CD4-positive, alpha-beta T cell treated with Interleukin-6 at 100 ng/mL for 8 hours (primary cell): Measurements from ENCODE around the gene GLS.
"Not testable (repeated sequence)": the region's sequence is repeated elsewhere in the genome, so short reads cannot be mapped to it uniquely, and the experiment has no call there.

ENCODE experiments used
- DNase-seq: peaks from one replicate; pipeline ENCODE4 v3.0.0-alpha.2; 2020; ENCODE audit warnings: mixed read lengths, low spot score

GLS gene

DNA sequence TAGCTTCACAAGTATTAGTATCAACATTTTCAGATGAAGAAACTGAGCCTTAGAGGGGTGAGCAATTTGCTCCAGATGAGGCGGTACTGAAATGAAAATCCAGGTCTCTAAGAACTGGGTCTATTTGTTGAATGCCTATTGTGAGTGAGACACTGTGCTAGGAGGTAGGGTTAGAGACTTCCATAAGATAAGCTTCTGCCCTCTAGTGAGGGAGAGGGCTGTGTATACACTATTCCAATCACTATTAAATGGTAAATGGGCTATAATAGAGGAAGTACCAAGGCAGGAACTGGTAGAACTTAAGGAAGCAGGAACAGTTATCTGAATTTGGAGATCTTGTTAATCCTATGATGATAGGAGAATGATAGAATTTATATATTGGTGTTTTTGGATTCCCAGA is 23.6 kb upstream of the GLS start:
- no peak for DNase-seq

DNA sequence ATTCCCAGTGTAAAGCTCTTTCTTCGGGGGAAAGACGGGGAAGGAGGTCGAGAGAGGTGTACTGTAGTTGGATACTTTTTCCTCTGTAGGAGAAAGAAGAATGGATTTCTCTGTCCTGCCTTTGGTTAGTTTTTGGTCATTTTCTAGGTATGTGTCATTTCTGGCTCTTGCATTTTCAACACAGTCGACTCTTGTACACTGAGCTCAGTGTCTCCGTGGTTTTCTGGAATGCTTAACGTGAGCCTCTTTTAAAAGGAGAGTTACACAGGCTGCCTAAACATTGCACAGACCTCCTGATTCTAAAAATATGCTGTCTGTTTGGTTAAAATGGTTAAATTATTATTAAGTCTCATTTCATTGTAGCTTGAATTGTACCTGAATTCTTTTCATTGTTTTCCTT is 21.8 kb upstream of the GLS start:
- DNase-seq: no peak

DNA sequence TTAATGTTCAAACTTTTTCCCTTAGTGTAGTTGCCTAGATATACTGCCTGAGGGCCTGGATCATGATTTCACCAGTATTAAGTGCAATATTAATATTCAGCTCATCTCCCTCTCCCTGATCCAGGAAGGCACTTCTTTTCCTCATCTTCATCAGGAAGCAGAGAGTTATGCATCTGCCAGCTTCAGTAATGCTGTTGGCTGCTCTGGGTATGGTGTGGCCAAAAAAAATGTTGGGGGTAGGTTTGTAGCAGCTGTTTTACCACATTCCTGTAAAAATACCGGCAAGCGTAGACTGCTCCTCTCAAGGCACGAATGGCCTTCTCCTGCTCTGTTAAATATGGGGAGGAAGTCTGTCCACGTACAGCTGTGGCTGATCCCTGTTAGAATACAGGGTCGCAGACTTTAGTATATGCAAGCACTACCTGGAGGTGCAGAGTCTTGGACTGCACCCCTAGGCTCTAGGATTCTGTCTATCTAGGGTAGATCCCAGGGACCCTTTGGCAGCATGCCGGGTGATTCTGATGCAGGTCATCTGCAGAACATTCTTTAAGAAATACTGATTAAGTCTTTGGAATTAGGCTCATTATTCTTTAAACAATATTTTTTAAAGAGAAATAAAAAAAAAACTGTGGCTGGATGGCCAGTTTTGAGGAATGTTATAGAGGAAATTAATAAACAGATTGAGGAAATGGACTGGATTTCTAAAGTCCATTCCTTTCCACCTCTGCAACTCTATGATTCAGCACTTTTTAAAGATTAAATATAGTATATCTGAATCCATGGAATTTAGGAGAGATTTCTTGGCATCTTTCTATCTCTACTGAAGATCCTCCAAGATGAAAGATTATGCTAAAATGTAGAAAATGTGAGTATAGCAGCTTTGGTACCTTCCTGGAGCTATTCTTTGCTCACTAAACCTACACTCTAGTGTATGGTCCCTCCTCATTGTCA is 21.0 kb upstream of the GLS start:
- no peak for DNase-seq

DNA sequence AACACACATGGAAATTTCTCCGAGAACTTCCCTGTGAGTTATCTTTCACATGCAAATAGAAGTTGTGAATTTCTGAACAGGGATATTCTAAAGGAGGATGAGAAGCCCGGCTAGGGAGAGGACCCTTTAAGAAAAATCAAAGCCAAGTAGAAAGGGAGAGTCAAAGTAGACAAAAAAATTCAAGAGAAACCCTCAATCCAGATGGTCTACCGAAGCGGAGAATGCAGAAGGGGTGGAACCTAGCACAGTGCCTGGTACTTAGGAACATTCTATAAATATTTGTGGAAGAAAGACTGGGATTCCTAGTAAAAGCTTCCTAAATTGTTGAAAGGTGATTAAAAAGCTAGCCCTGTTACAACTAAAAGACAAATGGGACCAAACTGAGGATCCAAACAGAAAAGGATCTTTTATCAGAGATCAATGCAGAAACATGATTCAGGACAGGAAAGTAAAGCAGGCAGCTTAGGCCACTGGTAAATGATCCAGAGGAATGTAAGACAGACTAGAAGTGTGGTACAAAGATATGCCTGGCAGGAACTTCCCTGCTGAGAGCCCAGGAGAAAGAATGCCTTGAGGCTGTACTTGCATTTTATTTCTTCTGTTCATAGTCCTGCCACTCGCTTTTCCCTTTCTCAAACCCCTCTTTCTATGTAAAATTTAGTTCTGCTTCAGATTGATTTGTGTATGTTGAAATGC is 19.5 kb upstream of the GLS start:
- DNase-seq: no peak

DNA sequence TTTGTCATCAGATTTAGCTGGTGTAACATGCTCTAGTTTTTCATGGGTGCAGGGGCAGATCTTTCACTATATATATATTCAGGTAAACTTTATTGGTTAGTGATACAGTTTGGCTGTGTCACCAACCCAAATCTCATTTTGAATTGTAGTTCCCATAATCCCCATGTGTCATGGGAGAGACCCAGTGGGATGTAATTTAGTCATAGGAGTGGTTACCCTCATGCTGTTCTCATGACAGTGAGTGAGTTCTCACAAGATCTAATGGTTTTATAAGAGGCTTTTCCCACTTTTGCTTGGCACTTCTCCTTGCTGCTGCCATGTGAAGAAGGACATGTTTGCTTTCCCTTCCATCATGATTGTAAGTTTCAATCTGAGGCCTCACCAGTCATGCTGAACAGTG is 18.5 kb upstream of the GLS start:
- DNase-seq: not testable (repeated sequence)

DNA sequence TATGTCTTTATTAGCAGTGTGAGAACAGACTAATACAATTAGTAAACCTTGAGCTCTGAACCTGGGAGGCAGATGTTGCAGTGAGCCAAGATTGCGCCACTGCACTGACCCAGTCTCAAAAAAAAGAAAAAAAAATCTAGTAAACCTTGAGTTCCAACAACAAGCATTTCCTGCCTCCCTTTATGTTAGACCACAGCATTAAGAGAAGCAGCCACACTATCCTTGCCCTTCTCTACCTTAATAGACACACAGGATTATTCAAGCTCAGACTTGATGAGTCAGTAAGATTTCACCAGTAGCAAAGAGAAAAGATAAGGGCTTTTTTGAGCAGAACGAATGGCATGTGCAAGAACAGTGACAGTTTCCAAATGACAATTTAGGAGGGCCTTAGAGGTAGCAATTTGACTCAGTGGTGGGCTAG is 18.0 kb upstream of the GLS start:
- no peak for DNase-seq

DNA sequence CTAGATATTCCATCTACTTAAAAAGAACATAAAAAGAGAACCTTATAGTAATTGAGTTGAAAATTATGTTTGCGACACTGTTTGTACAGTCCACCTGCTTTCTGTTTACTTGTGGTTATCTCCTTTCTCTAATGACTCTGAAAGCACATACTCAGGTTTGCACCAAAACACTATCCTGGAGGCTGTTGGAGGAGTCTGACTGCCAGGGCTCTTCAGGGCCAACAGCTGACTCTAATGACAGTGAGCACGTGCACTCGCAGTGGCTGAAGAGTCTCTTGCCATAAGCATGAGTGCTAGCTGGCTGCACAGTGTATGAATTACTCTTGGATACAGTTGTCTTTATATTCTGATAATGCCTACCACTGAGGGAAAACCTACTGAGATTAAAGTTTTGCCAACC is 16.7 kb upstream of the GLS start:
- no peak for DNase-seq

DNA sequence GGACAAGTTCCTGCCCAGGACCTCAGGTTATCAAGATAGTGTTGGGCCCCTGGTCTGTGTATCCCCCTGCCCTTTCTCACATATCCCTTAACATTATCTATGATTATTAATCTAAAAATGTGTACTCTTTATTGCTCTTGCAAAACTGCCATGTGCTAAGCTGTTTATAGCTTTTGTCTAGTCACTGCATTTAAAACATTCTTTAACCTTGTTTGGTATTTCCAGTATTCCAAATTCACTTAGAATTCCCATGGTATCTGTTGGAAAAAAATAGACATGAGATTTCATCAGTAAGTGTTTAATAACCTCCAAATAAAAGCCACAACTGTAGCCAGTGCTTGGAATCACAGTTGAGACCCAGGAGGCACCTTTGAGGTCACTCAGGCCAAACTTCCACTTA is 16.2 kb upstream of the GLS start:
- no peak for DNase-seq

DNA sequence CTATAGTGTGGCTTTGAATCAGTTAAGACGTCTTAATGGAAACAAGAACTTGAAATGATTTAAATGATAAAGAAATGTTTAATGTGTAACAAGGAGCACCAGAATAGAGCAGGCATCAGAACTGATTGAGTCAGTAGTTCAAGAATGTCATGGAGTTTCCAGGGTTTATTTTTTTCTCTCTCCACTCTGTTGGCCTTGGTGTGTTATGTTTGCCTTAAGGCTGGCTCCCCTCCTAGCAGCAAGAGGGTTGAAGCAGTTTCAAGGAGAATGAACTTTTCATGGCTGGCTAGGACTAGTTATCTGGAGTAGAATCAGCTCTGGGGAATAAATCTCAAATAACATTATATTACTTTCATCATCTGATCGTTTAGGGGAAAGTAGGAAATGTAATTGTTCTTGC is 13.4 kb upstream of the GLS start:
- DNase-seq: no peak

DNA sequence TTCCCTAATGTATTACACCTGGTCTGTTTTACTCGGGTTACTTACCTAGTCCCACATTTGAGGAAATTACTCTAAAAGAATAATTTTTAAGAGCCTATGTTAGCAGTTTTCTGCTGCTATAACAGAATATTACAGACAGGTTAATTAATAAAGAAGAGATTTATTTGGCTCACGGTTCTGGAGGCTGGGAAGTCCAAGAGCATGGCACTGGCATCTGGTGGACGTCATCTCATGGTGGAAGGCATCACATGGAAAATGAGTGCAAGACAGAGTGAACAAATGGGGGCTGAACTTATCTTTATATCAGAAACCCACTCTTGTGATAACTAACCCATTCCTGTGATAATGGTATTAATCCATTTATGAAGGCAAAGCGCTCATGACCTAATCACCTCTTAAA is 12.8 kb upstream of the GLS start:
- DNase-seq: no peak

DNA sequence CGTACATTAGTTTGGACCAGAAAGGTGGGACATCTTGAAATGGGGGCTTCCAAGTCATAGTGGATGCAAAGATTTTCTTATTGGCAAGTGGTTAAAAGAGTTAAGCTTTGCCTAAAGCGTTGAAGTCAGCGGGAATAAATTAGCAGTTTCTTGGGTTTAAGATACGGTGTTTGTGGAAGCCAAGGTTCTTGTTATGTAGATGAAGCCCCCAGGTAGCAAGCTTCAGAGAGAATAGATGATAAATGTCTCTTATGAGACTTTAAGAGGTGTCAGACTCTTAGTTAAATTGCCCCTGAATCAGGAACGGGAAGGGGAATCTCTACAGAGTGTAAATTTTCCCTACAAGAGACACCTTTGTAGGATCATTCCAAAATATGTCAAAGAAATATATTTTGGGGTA is 10.9 kb upstream of the GLS start:
- DNase-seq: no peak

DNA sequence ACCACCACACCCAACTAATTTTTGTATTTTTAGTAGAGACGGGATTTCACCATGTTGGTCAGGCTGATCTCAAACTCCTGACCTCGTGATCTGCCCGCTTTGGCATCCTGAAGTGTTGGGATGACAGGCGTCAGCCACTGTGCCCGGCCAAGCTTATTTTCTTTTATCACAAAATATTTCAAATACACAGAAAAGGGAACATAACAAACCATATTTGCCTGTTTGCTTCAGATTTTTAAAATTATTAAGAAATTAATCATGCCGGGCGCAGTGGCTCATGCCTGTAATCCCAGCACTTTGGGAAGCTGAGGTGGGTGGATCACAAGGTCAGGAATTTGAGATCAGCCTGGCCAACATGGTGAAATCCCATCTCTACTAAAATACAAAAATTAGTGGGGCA is 7.2 kb upstream of the GLS start:
- not testable (repeated sequence) for DNase-seq

DNA sequence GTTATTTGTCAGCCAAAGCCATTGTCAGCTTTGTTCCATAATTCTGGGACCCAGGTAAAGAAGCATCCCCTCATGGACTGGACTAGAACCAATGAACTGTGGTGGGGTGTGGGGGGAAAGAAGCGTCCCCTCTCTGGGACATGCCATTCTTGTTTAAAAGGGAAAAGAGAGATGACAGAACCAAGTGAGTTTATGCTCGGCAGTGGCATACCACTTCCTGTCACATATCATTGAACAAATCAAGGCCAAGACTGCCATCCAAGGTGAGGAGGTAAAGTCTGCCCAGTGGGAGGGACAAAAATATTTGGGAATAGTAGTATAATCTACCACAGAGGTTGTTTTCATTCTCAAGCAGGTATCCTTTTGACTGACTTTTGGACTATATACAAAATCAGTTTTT is 4.7 kb upstream of the GLS start:
- peak; percentile 47 for DNase-seq

DNA sequence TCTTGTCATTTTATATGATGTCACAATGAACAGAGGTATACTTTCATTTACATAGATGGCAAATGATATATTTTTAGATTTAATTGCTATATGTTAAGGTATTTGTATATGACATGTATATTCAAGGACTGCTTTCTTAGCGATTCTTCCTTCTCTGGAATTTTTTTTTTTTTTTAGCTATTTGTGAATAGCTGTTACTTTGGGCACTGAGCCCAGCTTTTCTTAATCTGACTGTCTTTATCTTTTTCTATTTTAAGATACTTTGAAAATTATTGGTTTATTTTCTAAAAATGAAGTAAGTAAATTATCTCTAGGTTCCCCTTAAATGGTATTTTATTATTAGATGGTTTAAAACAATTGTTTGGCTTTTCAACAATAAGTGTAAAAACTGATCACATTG is 4.0 kb upstream of the GLS start:
- DNase-seq: no peak

DNA sequence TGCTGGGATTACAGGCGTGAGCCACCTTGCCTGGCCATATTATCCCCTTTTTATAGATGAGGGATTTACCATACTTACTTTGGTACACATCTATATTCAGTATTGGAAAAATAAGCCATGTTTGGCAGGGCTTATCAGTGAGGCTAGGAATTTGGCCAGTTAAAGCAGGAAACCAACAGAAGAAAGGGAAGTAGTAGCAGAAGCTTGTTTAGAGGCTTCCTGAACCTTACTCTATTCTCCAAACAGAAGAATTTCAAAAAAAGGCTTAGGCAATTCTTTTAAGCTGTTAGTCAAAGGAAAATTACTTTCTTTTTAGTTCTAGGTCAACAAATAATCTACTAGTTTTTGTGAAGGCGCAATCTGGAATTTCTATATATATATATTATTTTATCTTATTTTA is 3.2 kb upstream of the GLS start:
- no peak for DNase-seq

DNA sequence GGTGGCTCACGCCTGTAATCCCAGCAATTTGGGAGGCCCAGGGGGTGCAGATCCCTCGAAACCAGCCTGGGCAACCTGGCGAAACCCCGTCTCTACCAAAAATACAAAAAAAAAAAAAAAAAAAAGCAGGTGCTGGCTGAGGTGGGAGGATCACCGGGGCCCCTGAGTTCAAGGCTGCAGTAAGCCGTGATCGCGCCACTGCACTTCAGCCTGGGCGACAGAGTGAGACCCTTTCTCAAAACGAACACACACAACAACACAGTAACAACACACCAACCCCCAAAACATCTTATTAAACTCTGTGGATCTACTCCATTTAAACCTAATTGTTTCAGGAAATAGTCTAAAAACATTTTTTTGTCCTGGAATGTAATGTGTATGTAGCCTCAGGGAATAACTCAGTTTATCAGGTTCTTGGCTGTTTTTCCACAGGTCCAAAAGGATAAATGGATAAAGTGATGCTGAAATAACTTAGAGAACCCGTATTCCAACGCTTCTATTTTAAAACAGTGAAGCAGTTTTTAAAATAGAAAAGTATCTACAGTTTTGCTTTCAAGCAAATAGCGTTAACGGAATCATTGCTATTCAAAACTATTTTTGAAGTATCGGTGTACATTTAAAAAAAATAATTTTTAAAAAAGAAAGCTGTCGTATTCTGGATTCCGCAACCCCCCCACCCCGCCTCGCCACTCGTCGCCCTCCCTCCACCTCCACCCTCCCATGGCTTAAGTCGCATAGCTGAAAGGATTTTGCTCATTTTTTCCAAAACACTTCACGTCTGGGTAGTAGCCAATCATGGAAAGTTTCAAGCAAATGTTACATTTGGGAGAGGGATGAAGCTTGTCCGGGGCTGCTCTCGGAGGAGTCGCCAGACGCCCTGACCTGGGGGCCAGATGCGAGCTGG is 895 bp upstream of the GLS start:
- DNase-seq: peak; percentile 18

DNA sequence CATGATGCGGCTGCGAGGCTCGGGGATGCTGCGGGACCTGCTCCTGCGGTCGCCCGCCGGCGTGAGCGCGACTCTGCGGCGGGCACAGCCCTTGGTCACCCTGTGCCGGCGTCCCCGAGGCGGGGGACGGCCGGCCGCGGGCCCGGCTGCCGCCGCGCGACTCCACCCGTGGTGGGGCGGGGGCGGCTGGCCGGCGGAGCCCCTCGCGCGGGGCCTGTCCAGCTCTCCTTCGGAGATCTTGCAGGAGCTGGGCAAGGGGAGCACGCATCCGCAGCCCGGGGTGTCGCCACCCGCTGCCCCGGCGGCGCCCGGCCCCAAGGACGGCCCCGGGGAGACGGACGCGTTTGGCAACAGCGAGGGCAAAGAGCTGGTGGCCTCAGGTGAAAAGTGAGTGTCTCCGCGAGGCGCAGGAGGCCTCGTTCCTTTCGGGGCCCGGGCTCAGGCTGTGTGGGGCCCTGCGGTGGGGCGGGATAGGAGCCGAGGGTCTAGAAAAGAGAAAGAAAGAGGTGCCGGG is 520 bp downstream of the GLS start:
- no peak for DNase-seq

DNA sequence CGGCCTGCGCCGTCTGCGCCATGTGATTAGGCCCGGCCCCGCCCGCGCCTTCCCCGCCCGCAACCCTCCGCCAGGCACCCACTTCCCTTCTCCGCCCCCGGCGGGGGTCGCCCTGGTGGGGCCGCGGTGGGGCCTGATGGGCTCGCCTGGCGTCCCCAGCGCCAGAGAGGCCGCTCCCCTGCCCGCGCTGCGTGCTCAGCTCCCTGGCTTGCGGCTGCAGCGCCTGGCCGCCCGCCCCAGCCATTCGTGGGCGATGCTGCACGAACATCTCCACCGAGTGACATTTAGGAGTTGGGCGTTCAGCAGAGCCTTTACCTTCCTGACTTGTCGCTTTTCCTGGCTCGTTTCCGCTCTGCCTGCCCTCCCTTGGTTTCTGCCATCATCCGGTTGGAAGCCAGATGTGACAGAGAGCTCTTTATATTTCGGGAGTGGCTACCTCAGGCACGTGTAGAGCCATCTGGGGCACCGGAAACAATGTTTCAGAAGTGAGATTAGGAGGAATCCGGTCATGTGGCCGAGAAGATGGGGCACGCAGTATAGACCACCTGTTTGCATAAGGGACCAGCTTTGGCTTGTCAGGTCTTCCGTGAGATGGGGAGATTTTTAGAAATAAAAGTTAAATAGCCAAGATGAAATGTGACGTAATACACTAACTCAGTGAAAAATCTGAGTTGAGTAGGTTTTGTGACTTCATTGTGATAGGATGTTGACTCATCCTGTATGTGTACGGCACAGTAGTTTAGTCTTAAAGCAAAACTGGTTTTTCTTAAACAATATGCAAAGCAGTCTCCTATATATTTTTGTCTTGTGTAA is 1.2 kb downstream of the GLS start:
- peak; percentile 65 for DNase-seq

DNA sequence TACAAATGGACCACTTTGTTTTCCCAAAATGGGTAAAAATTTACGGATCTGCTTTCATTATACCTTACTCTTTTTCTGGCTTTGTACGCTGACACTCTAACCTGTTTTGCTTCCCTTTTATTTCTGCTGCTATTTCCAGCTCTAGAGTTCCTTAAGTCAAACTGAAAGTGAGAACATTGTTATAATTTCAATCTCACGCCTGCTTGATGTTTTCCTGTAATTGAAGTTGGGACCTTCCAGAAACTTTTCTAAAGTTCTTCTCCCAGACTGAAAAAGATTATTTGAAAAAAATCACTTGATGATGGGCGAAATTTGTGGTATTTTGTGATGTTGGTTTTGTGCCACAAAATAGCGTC is 1.8 kb downstream of the GLS start:
- DNase-seq: no peak

DNA sequence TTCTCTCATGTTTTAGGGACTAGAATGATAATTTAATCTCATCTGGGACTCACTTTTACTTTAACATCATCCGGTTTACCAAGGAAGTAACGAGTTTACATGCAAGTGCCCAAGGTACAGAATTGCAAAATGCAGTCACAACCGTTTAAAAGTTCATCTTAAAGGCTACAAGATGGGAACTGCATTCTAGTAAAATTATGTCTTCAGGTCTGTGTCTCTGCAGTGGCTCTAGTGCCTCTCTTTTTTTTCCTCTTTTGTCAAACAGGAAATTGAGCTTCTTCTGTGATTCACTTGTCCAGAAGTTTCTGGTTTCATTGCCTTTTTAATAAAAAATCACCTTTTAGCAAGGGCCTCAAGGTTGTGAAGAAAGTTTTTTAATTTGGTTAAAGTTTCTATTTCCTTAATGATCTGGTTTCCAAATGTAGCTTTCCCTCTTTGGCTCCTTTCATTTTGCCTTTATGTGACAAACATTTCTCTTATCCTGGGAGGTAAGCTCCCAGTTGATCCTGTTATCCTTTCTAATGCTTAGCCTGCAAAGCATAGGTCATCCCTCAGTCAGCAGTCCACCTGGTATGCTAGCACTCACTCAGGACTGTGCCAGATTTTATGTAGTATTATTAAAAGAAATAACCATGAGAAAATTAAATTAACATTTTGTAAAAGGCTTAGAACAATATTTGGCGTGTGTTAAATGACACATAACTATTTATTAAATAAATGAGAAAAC is 2.4 kb downstream of the GLS start:
- DNase-seq: peak; percentile 17

DNA sequence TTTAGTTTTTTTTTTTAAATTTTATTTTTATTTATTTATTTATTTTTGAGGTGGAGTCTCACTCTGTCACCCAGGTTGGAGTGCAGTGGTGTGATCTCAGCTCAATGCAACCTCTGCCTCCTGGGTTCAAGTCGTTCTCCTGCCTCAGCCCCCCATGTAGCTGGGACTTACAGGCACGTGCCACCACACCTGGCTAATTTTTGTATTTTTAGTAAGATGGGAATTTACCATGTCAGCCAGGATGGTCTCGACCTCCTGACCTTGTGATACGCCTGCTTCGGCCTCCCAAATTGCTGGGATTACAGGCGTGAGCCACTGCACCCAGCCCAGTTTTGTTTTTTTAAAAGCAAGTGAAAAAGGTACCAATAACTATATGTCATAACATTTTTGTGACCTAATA is 5.2 kb downstream of the GLS start:
- not testable (repeated sequence) for DNase-seq
